ENCODE measurements around the gene TRAPPC3L.

Gene TRAPPC3L

DNA sequence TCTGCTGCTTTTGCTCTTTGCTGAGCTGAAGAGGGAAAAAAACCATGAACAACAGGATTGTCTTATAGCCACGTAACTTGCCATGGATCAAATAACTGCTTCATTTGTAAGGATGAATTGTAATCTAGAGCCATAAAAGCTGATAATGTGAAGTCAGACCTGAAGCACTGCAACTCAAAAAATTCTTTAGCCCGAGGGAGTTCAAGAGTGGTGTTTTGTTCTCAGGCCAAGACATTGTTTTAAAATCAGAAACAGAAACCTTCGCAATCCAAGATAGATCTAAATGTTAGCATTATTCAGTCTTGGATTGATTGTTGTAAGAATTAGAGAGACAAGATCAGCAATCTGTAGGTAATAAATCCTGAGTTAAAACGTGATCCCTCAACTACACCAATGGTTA is at the start of gene TRAPPC3L:
TRAPPC3L (minus strand) TSS at position 34 of the 400 bp plus-strand sequence. CDS start 170 bp downstream, outside the sequence.
- DNase-seq: no peak

DNA sequence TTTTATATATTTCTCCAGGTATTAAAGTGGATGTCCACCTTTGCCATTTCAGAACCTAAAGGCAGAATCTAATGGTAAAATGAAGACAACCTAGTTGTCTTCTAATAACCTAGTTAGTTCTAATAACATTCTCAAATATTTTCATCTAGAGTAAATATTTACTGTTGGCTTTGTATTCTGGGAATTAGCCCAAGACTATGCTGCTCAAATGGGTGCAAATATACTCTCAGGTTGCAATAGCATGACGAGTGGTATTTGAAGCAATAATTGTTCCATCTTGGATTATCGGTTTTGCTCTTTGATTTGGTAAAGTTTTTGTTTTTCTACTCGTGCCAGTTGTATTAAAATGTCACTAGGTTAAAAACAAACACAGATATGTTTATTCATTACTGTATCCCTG is 49.8 kb upstream of the TRAPPC3L start:
- DNase-seq: no peak

DNA sequence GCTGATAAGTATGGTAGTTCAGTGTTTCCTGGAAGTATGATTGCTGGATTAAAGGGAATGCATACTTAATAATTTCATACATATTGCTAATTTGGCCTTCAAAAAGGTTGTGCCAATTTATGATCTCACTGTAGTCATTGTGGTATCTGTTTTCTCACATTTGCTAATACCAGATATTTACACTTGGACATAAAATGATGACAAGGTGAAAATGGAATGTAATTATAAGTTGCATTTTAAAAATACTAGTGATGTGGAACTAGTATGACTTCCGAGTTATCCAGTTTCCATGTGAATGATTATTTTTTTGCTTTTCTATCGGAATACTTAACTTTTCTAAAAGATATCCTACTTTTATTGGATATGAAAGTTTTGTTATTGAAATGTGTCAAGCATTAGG is 41.3 kb upstream of the TRAPPC3L start:
- DNase-seq: no peak

DNA sequence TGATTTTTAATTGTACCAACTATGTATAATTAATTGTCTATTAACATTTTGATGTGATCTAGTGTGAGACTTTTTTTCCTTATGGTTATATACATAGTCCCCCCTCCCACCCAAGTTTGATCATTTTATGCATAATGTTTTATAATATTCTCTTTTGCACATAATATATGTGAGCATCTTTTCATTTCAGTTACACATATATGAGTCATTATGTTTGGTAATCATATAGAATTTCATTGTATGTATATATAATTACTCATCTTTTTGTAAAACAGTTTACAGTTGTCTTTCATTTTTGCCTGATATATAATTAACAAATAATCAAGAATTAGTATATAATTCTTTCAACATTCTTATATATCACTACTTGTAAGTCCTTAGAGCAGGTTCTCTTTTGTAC is 40.8 kb upstream of the TRAPPC3L start:
- no peak for DNase-seq

DNA sequence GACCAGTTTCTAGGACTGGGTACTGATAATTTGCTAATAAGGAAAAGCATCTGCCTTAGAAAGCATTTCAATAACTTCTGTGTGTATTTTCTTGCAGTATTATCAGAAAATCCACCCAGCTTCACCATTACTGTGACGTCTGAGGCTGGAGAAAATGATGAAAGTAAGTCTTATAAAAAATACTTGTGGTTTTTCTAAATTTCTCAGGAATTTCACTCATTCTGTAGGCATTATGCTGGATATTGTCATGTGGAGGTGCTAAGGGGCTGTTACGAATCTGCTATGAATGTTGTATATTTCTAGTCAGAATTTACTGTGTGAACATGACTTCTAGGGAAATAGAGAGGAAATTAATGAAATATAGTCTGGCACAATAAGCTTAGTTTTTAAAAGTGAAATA is 34.7 kb upstream of the TRAPPC3L start:
- DNase-seq: no peak

DNA sequence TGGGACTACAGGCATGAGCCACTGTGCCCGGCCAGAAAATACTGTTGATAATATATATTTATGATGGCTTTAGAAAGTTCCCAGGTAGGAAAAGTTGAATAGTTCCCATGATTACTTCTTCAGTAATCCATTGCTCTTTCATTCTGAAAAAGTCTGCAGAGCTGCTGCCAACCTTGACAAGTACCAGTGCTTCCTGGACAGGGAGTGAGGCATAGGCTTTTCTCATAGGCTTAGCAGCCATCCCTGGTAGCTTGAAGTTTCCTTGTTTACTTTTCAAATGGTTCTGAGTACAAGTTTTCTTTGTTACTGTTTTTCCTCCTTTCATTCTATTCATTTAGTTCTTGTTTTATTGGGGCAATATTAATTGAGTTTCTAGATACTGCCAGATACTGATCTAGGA is 33.7 kb upstream of the TRAPPC3L start:
- no peak for DNase-seq

DNA sequence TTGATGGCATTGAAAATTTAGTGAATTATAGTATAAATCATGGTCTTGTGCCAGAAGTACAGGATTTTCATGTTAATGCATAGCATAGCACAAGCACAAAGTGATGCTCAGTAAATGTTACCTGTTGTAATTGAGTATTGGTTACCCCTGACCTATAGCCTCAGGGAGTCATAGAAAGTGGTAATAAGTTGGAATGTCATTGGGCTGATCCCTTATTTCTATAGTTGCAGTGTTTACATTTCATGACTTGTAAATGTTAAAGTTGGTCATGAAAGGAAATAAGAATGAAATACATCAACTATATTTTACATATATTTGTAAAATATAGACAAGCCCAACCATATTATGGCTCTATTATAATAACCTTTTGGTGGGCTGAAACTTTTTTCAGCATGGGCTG is 32.9 kb upstream of the TRAPPC3L start:
- no peak for DNase-seq

DNA sequence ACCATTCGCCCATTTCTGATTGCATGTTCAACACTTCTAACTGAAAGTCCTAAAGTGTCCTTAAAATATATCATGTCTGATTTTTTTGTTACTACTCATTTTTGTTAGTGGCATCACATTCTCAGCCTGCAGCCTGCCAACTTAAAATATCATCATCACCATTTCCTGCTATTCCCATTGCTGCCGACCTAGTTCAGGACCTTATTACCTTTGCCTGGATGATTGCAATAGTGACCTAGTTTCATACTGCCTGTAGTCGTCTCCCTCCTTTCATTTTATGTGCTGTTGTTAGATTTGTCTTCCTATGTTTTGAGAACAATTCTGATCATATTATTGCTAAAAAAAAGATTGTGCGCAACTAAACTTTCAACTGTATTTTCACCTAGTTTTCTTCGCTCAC is 32.0 kb upstream of the TRAPPC3L start:
- DNase-seq: no peak

DNA sequence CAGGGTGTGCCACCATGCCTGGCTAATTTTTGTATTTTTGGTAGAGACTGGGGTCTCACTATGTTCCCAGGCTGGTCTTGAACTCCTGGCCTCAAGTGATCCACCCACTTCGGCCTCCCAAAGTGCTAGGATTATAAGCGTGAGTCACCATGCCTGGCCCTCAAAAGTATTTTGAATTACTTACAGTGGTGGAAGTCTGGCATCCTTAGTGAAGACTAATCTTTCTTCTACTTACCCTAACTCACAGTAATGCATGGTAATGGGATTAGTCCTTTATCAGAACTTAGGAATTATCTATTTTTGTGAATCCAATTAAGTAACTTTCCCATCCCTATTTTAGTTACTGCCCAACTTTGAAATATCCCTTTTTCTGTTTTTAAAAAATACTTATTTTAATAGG is 29.7 kb upstream of the TRAPPC3L start:
- DNase-seq: no peak

DNA sequence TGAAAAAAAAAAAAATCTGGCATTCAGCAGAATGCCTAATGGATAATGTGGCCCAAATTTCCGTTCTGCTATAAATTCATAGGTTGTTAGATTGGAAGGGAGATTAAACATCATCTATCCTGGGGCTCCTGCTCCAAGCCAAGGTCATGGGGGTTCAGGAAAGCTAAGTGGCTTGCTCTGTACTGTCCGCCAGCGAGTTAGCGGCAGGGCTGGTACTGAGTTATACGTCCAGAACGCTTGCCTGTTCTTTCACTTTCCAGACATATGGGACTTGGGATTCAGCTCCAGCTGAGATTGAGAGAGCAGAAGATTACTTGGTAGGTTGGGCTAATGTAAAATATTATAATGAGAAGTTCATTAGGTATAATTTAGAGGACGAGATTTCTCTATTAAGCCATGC is 26.7 kb upstream of the TRAPPC3L start:
- DNase-seq: no peak

DNA sequence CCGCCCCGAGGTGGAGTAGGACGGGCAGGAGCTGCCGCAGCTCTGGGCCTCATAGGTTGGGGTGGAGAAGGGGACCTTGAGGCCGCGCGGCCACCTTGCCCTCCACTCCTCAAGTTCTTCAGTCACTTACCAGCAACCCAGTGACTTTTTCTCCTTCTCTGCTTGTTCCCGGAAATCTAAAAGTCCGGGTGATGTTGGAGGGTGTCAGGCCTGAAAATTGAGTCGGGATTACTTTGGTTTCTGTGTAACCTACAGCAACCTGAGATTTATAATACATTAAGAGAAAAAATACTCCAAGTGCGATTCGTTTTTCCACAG is 26.2 kb upstream of the TRAPPC3L start:
- DNase-seq: no peak

DNA sequence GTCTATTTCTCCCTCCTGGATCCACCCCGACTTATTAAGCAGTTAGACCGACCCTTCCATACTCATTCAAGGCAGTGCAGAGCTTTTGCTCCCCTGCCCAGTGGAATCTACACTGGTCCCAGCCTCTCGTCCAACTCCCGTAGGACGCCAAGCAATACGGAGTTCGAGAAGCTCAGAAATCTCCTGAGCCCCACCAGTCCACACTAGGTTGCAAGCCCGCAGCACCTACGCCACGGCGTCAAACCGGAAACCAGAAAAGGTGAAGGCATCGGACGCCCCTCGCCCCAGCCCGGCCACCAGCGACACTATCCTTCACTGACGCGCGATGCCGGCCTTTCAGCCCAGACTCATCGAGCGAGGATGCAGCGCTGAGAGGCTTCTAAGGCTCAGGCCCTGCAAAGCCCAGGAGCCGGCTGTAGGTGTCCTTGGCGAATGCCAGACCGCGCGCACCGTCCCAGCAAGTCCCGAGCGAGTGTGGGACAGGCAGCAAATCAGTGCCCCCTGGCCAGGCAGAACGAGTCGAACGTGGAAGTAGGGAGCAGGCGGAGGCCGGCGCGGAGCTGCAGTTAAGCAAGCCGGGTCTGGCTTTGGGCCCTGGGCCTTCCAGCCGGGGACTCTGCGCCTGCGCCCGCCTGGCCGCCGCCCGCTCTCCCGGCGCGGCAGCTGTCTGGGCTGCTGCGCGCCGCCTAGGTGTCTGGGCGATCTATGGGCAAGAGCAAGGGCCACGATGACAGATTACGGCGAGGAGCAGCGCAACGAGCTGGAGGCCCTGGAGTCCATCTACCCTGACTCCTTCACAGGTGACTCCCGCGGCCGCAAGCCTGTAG is 25.6 kb upstream of the TRAPPC3L start, which contains the start of gene RWDD1:
RWDD1 (plus strand) TSS at position 649 of the 827 bp plus-strand sequence; CDS start at position 728, 79 bp downstream.
- DNase-seq: peak; percentile 94 to 97 (median 96)

DNA sequence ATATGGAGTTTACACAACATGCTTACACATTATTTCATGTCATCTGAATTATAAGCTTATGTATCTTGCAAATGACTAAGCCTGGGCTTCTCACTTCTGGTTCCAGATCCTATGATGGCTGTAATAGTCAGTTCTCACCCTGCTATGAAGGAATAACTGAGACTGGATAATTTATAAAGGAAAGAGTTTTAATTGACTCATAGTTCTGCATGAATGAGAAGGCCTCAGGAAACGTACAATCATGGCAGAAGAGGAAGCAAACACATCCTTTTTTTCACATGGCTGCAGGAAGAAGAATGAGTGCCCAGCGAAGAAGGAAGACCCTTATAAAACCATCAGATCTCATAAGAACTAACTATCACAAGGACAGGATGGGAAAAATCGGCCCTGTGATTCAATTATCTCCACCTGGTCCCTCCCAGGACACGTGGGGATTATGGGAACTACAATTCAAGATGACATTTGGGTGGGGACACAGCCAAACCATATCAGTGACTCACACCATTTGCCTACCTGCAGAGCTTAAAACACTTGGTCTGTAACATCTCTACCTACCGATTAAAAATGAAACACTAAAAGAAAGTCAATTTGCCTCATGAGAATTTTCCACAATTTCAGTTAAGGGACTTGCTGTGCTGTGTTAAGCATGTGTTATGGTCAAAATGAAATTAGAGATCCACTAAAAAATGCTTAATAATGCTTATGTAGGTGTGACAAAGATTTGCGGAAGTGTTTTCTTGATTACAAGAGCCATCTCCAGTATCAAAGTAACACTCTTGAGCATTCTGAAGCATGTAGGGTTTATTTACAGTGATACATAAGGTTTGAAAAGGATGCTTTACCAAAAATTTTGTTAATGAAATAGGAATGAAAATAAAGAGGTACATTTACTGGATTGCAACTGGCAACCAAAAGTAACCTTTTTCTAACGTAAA is 23.6 kb upstream of the TRAPPC3L start:
- no peak for DNase-seq

DNA sequence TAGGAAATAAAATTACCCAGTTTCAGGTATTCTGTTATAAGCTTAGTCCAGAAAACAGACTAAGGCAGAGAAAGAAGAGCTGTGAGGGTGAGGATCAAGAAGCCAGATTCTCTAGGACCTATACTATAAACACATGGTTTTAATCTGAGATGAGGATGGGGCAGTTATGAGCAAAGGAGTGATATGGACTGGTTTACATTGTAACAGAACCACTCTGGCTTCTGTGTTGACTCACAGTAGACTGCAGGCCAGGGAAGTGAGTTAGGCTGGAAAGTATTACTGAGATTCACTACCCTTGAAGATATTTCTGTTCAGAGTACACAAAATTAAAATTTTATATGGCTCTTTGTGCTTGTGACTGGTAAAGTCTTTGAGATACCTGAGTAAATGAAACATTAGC is 22.6 kb upstream of the TRAPPC3L start:
- no peak for DNase-seq

DNA sequence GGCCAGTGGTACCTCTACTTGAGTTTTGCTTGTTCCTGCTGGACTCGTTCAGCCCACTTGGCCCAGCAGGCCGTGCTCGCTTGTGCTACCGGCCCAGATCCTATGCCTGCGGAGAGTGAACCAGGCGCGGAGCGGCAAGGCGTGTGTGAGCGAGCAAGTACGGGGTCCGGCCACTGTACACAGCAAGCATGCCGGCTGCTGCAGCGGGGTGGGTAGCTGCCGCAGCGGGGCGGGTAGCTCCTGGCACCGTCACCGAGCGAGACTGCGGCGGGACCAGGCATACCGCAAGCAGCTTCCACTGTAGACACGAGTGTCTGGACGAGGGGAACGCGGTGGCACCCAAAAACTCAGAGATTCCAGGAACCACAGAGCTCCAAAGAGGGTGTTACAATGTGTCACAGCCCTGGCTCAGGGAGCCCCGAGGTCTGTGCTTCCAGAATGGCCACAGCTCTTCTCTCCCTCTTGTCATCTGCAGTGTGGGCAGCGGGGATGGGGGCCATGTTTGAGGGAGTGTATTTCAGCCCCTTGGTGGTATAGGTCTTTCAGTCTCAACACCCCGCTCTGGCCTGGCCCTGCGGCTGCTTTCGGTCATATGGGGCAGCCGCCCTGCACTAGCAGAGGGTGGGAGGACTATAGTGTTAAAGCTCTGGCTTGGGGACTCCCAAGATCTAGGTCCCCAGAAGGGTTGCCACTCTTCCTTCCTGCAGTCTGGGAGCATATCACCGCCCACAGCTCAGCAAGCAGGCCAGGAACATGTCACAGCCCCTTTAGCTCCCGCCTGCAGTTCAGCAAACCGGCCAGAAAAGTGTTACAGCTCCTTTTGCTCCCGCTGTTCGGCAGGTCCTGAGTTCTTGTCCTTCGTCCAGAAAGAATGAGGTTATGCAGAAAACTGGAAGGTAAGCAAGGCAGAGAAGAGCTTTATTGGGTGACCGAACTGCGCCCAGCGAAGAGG is 19.7 kb upstream of the TRAPPC3L start:
- peak in 1 of 4 experiments; percentile 8 for DNase-seq

DNA sequence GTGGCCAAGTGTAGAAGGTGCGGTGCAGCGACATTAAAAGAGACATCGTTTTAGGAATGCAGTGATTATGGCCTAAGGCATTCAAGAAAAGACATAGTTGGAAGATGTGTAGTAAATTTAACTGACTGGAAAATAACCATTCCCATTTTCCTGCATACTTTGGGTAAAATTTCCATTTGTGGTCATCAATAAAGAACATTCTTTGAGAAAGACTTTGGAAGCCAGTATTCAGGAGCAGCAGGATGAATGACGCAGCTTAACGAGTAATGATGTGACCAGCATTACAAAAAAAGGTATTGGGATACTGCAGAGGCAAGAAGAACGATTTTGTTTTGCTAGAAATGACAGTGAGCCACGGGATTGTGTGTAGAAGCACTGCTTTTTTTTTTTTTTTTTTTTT is 18.8 kb upstream of the TRAPPC3L start:
- no peak for DNase-seq

DNA sequence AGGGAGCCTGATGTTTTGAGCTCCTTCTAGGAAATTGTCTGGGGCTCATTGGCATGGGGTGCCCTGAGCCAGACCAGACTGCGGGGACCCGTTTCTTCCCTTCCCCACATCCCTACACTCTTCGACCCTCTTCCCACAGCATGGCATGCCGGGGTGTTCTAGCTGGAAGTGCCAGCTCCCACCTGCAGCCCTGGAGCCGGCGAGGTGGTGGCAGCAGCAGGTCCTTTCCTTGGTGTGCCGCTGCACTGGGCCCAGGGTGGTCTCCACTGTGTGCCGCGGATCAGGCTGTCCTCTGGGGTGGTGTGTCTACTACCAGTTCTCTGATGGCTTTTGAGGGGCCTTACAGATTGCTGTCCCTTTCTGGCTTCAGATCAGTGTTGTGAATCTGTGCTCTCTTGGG is 18.3 kb upstream of the TRAPPC3L start:
- no peak for DNase-seq

DNA sequence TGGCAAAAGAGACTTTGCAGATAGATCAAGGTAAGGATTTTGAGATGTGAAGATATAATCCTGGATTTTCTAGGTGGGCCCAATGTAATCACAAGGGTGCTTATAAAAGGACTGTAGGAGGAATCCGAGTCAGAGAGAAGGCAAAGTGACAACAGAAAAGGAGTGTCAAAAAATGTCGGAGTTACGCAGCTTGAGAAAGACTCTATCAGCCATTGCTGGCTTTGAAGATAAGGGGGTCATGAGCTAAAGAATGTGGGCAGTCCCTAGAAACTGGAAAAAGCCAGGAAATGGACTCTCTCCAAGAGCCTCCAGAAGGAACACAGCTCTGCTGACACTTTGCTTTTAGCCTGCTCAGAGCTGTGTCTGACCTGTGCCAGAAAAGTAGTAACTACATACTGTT is 17.1 kb upstream of the TRAPPC3L start:
- DNase-seq: no peak

DNA sequence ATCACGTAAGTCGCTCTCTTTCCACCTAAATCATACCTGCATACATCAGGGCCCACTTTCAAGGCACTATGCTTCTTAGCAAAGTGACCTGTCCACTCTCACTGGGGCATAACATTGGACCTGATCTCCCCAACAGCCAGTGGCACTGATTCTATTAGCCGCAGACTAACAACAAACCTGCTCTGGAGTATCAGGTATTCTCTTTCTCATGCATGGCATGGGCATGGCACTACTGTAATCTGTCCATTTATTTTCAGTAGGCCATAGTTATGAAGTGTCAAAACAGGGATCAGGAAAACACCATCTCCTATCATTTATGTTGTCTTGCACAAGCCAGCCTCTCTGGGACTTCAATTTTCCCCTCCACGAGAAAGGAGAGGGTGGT is 16.5 kb upstream of the TRAPPC3L start:
- no peak for DNase-seq

DNA sequence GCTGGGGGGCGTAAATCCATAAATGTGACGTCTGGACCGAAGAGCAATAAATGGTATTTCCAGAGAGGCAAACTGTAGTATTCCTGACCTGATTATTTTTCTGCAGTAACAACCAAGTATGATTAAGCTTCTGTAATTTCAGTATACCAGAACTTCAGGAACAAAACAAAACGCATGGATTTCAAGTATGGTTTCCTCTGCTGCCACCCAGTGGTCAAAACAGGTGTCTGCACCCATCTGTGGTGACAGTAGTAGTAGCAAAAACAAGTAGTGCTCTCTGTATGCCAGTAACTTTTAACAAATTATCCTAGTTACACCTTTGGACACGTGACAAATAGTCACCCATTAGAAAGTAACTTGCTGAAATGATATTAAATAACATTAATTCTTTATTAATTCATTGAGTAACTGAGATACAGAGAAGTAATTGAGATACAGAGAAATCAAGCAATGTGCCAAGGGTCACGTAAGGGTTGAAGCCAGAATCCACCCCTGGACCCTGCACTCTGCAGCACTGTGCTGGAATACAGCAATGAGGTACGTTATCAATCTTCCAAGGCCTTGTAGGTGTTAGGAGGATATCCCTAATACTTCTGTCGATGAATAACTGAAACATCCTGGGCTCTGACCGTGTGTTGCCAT is 16.0 kb upstream of the TRAPPC3L start:
- peak; percentile 5 to 44 (median 27) for DNase-seq

DNA sequence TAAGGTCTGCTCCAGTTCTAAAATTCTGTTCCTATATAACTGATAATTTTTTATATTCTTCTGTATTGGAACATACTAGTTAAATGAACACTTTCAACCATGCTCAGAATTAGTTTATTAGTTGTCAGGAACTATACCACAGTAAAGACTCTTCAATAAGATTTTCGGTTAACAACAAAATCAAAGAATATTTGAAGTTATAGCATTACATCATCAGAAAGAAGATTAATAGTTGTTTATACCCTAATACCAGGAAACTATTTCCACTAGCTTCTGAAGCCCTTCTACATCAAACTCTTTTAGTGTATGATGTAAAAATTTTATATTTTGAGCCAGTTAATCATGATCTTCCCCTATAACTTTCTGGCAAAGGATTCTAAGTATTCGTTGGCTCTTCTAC is 14.6 kb upstream of the TRAPPC3L start:
- DNase-seq: no peak

DNA sequence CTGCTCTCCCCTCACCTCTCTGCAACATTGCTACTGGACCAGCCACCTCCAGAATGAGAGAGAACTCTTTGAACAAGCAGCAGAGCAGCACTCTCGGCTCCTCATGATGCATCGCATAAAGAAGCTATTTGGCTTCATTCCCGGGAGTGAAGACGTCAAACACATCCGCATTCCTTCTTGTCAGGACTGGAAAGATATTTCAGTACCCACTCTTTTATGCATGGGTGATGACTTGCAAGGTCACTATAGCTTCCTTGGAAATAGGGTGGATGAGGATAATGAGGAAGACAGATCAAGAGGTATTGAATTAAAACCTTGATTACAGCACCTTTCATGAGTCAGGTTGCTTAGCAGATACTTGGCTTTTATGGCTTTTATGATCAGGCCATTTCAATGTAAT is 12.4 kb upstream of the TRAPPC3L start:
- DNase-seq: no peak
